GM21360 (cell line): ENCODE results near the gene FAM216A.
A peak's percentile ranks its signal among the peaks of the same experiment; 100 is the strongest.
"Not testable (repeated sequence)": the region's sequence is repeated elsewhere in the genome, so short reads cannot be mapped to it uniquely, and the experiment has no call there.

Source experiments
- ATAC-seq: cut with Tn5 transposase; IDR thresholded peaks from one replicate; pipeline ENCODE4 v1.9.1; 2021; ENCODE audit warnings: mild to moderate bottlenecking, moderate library complexity; ENCODE audit not compliant: unreplicated experiment

The FAM216A gene

DNA sequence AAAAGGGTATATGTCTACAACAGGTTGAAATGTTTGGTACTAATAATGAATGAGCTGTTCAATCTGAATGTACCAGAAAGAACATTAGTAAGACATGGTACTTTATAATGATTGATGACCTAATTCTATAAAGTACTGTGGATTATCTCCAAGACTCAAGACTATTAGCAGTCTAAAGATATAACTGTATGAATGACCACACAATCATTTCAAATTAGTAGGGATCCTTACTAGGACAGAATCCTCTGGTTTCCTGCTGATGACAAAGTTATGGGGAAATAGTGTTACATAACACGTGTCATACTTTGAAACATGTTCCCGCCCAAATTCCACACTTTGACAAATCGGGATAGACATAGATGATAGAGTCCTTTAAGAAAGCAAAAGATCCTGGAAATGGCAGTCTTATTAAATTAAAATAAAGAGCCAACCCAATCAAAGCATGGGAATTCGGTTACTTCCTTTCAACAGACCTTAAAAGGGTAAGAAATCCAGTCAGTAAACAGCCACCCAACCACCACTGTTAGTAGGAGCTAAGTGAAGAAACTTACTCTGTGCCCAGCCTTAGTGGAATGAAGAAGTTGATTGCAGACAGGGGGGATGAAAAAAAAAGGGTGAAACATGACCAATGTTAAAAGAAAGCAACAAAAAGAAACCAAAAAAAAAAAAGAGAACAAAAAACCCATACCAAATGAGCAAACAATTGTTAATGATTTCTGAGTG lies 30.5 kb downstream of the FAM216A start:
- ATAC-seq = no peak

DNA sequence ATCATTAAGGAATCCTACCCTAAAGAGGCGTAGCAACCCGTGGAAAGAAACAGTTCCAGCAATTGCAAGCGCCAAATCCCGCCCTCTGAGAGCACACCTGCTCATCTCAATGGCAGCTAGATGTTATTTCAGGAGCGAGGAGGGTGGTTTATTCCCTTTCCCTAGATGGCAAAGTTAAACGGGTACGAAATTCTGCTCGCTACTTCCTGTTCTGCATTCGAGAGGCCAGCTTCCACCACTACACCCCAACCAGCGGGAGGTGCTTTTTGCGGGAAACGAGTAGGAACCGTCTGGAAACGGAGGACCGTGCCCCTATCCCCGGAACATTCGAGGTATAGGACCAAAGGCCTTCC lies 32.7 kb downstream of the FAM216A start:
- peak; percentile 10 for ATAC-seq

DNA sequence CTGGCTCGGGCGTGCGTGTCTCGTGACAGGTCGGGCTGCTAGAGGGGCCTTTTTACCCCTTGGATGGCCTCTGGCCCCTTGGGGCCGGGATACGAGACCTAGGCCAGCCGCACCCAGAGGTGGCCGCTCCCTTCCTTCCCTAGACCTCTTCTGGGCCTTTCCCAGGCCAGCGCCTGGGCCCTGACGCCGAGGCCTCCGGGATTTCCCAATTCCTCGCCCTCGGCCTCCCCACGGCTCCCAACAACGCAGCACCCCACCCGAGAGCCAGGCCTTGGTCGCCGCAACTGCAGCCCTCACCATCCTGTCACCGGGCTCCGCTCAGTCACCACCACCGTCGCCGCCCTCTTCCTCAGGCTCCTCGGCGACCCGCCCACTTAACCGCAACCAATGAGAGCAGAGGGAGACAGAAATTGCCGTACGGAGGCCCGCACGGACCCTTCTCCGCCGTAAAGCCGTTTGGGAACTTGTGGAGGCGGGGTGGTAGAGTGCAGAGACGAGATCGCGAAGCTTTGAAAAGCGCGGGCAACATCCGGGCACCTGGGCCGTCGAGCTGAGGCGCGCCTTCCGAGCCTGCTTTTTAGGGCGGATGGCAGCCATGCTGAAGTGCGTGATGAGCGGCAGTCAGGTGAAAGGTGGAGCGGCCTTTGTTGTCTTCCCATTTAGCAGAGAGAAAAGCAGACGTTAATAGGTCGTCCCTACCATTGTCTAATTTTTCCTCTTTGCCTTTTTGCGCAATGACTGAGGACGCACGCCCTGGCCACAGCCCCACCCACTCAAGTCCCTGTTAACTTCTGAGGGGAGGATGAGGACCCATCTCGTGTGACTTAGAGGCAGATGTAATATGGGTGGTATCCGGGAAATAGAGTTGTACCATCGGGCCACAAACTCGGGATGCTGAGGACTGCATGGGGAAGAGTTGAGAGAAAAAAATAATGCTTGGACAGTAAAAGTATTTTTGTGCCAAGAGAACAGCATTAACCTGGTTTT lies 33.4 kb downstream of the FAM216A start, which contains the start of the genes RAD9B and VPS29:
Gene RAD9B, plus strand, starts transcription at position 580 of the 987 bp plus-strand sequence. Its CDS starts 7 bp downstream, at position 587.
Gene VPS29, minus strand, starts transcription at position 360 of the 987 bp plus-strand sequence. Its CDS starts 60 bp downstream, at position 300.
- peak; percentile 90 for ATAC-seq

DNA sequence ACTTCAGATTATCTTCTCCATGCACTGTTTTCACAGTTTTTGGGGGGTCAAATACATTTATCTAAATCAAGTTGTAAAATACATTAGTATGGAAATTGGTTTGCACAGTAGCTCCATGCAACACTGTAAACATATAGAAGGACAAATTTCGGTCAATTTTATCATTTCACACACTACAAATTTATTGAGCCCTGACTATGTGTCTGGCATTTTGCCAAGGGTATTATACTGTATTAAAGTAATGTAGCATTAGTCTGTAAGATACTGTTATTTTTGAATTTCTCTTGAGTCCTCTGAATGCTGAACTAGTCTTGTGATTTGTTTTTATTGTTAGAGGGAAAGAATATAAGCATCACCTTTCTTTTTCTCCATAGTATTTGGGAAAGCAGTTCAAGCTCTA lies 34.8 kb downstream of the FAM216A start:
- no peak for ATAC-seq

DNA sequence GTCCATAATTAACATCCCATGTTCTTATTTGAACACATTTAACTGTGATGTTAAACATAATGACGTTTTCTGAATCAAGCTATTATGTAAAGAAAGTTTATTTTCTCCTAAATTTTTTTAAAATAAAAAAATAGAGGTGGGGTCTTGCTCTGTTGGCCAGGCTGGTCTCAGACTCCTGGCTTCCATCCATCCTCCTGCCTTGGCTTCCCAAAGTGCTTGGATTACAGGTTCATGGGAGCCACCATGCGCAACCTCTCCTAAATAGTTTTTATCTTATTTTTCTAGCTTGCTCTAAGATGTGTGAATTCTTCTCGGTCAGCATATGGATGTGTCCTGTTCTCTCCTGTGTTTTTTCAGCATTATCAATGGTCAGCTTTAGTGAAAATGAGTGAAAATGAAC lies 36.7 kb downstream of the FAM216A start:
- ATAC-seq = no peak

DNA sequence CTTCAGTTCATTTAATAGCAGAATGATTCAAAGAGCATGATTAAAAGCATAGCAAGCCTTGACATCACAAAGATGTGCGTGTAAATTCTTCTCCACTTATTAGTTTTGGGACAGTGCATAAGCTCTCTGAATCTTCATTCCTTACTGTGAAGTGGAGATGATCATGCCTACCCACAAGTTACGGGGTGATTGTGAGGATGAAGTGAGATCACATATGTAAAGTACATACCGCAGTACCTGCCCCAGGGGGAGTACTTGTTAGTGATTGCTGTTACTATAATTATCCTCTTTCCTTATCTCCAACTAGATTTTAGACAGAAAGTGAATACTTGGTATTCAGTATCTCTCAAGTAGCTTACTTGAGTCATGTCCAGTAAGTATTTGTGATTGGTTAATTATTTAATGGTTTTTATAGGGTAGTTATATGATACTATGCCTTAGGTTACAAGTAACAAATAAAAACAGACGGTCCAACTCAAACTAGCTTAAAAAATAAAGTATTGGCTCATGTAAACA lies 39.5 kb downstream of the FAM216A start:
- no peak for ATAC-seq

DNA sequence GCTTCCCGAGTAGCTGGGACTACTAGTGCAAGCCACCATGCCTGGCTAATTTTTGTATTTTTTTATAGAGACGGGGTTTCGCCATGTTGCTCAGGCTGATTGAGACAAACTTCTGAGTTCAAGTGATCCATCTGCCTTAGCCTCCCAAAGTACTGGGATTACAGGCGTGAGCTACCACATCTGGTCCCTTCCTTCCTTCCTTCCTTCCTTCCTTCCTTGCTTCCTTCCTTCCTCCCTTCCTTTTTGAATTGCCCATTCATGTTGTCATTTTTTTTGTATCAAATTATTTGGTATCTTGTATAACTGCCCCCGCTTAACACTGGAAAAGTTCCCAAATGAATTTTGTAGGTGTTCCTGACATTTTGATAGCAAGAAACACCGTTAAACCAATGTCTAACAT lies 45.2 kb downstream of the FAM216A start:
- ATAC-seq = no peak

DNA sequence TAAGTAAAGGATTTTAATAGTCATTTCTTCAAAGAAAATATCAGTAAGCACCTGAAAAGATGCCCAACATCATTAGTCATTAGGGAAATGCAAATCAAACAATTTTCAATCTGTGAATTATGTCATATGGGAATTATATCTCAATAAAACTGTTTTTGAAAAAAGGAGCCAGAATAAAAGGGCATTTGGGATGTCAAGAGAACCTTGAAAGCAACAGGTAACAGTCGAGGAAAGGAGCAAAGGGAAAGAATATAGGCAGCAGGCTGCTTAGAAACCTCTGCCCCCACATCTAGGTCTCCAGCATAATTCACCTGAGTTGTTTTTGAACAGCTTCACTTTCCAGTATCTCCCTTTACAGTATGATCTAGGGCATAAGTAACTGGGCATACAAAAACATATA lies 45.7 kb downstream of the FAM216A start:
- ATAC-seq = no peak

DNA sequence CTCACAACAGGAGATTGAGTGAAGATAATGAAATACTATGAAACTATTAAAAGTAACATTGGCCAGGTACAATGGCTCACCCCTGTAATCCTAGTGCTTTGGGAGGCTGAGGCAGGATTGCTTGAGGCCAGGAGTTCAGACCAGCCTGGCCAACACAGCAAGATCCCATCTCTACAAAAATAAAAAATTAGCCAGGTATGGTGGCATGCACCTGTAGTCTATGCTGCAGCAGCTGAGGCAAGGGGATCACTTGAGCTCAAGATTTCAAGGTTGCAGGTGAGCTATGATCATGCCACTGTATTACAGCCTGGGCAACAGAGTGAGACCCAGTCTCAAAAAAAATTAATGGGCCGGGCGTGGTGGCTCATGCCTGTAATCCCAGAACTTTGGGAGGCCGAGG lies 48.4 kb downstream of the FAM216A start:
- no peak for ATAC-seq

DNA sequence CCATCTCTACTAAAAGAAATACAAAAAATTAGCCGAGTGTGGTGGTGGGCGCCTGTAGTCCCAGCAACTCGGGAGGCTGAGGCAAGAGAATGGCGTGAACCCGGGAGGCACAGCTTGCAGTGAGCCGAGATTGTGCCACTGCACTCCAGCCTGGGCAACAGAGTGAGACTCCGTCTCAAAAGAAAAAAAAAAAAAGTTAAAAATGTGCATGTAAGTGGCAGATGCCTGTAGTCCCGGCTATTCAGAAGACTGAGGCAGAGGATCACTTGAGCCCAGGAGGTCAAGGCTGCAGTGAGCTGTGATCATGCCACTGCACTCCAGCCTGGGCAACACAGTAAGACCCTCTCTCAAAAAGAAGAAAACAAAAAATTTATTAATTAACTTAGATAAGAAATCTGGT lies 49.4 kb downstream of the FAM216A start:
- ATAC-seq = not testable (repeated sequence)

DNA sequence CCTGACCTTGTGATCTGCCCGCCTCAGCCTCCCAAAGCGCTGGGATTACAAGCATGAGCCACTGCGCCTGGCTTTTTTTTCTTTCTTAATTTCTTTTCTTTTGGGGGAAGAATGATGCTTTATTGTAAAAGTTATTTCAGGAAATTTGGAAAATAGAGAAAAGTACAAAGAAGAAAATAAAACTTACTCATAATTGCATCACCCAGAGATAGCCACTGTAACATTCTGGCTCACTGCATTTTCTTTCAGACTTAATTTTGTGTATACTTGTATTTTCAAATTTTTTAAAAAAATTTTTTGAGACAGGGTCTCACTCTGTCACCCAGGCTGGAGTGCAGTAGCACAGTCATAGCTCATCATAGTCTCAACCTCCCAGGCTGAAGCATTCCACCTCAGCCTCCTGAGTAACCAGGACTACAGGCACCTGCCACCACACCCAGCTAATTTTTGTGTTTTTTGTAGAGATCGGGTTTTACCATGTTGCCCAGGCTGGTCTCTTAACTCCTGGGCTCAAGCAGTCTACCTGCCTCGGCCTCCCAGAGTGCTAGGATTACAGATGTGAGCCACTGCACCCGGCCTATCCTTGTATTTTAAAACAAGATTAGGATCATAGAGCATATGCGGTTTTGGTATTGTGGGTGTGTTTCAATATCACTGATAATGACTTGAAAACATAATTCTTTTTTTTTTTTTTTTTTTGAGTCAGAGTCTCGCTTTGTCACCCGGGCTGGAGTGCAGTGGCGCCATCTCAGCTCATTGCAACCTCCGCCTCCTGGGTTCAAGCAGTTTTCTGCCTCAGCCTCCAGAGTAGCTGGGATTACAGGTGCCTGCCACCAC lies 52.4 kb downstream of the FAM216A start:
- ATAC-seq = not testable (repeated sequence)

DNA sequence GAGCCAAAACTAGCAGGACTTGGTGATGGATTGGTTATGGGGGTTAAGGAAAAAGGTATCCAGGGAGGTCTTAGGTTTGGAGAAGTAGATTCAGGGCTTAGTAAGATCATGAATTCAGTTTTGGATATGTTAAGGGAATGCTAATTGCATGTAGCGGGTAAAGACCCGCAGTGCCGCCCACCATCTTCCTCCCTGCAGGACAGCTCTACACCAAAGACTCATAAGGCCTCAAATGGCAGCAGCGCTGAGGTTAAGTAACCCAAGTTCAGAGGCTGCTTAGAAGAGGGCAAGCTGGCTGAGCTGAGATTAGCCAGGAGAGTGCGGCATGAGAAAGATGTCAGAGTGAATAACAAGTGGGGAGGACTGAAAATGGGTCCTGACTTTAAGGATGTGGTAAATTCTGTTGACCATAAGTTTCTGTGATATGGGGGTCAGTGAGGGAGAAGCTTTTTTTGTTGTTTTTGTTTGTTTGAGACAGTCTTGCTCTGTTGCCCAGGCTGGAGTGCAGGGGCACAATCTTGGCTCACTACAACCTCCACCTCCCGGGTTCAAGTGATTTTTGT lies 59.7 kb downstream of the FAM216A start:
- no peak for ATAC-seq

DNA sequence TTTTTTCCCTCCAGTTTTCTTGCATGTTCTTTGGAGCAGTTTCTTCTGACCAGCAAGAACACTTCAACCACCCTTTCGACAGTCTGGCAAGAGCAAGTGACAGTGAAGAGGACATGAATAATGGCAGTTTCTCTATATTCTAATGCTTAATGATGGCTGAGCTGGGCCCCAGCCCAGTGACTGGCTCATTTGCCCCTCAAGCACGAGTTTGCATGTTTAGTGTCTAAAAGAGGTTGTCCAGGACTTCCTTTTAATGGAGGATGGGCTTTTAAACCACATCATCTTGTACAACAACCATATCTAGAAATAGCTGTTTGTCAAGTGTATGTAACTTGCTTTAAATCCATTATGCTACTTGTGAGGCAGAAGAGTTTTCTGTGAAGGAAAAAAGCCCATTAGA lies 61.9 kb downstream of the FAM216A start:
- ATAC-seq = no peak

DNA sequence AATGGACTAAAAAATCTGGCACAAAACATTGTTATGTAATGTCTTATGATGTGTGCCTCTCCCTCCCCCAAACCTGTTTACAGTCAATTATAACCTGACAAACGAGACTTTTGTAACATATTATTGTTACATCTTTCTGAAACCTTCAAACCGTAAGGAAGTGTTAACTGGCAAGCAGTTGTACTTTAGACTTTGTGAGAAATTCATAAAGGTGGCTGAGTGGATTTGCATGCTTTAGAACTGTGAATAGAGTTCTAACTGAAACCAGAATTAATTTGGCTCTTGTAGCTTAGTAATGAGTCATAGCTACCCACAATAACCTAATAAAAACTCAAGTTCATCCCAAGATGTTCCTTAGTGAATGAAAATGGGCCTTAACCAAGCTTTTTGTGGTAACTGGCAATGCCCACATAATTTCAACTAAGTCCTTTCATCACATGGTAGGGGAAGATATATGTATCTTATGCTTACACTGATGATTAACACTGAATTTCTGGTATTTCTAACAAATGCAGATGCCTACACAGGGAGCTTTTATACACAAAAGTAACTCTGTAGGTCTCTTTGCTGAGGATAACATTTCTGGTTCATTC lies 63.2 kb downstream of the FAM216A start:
- ATAC-seq = peak; percentile 71

DNA sequence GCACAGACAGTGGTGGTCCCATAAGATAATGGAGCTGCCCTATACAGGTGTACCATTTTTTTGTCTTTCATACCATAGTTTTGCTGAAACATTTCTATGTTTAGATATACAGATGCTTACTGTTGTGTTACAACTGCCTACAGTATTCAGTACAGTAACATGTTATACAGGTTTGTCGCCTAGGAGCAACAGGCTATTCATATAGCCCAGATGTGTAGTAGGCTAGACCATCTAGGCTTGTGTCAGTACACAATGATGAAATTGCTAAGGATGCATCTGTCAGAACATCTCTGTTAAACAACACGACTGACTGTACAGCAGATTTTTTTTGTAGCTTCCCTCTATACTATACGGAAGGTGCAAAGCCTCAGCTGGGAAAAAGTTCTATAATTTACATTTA lies 64.0 kb downstream of the FAM216A start:
- ATAC-seq = no peak

DNA sequence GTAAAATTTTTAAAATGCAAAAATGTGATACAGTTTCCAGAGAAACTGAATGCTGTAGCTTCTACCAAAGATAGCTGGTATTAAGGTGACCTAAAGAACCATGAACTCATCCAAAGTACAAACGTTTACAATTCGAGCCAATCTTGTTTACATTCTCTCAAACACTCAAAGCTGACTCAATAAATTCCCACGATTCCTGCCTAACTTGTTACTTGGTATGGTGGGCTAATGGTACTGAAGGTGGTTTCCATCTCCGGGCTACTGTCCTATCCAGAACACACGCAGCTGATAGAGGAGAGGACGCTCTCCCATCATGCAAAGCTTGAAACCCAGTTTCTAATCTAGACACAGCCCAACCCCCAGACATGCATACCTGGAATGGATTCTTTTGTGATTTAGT lies 65.0 kb downstream of the FAM216A start:
- ATAC-seq = no peak

DNA sequence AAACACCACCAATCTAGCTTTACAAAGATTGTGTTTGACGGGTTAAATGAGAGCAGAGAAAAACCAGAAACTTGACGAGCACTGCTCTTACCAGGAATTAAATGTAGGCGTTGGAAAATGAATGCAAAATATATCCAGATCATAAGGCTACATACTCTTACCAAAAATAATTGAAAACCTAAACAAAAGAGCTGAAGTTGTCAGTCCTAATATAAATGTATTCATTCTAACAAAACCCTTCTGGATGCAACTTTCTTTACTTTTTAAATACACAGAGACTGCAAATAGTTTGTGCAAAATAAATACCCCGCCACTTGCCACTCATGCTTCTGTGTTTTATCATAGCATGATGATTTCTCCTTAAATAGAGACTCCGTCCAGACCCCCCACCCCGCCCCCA lies 66.2 kb downstream of the FAM216A start:
- ATAC-seq = no peak

DNA sequence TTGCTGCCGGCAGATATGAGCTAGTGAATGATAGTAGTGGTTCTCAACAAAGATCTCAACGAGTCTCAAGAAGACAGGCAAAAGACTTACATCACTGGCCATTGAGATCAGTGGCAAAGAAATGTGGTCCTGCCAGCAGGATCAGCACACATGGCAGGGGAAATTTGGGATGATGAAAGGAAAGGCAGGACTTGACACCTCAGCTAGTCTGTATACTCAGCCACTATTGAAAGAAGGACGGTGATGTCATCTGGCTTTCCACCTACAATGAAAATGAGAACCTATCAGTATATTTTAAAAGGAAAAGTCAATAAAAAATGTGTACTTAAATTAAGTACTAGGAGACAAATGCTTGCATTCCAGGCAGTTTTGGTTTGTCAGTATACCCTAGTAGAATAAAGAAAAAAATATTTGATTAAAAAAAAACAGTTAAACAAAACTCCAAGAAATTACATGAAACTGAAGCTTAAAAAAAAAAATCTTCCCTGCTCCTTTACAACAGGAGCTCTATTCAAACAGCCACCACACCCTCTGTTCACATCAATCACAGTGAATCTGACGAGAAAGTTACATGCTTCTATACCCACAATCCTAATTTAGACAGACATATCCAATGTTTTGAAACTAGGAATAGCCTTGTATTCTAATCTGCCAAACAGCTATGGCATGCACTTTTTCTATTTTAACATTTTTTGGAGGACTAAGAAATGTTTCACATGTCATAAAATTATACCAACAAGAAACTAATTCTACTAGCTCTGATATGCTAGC lies 68.4 kb downstream of the FAM216A start:
- ATAC-seq = no peak
